HCT116 (cell line): ENCODE measurements around the gene TTC21B. TPM values are rescaled to one million over a fixed set of nuclear protein-coding genes. Genes with fewer than 3 reads are reported as not detected.

Experiments used
- ATAC-seq: fragments of 200-7000 bp; cut with Tn5 transposase; 2 replicates; pipeline ENCODE4 v1.9.1; 2020; ENCODE audit warnings: mild to moderate bottlenecking, moderate library complexity
- BruUV-seq: library from RNA; stranded (reverse); fragments of 400-500 nt; replicated peaks from 2 replicates; lab custom pipeline; 2021; lab: Mats Ljungman, UMichigan
- CTCF ChIA-PET: fragments of 300-600 bp; sonication (Branson Sonifier 250); formaldehyde crosslinking; loops from one replicate; lab custom pipeline; 2021; ENCODE audit warnings: antibody characterized with exemption; lab: Charles Lee
- POLR2A ChIA-PET: fragments of 300-600, 350-600 bp; sonication (Branson Sonifier 250); formaldehyde crosslinking; loops from one replicate; lab custom pipeline; 2021; ENCODE audit warnings: antibody characterized with exemption; lab: Charles Lee
- RAD21 ChIA-PET, 2 experiments: fragments of 300-600 bp; sonication (Branson Sonifier 250); formaldehyde crosslinking; loops; one replicate each; lab custom pipeline; 2023; ENCODE audit warnings: low total read pairs in 2 of 2; ENCODE audit not compliant: uncharacterized antibody in 2 of 2, unreplicated experiment in 2 of 2, low non-redundant PET in 1 of 2; lab: Charles Lee
- DNase-seq: peaks from one replicate; pipeline ENCODE4 v3.0.0-alpha.2; 2010; ENCODE audit warnings: low read depth, low spot score
- H2AFZ ChIP-seq: fragments of 200-600 bp; shearing (Covaris generic), sonication (generic); 2 replicates; pipeline ENCODE4 v1.6.1; 2017; ENCODE audit warnings: low read depth, mixed run types, mixed read lengths, antibody characterized with exemption, low read length; ENCODE audit not compliant: poor library complexity, severe bottlenecking
- H3K27ac ChIP-seq: 2 replicates; pipeline ENCODE4 v1.5.1; 2012; ENCODE audit warnings: low read depth, low read length
- H3K27me3 ChIP-seq: fragments of 200-600 bp; sonication (generic); 2 replicates; pipeline ENCODE4 v1.6.1; 2016; ENCODE audit warnings: mixed run types, low read length, mixed read lengths; ENCODE audit not compliant: insufficient read depth
- H3K36me3 ChIP-seq, 2 experiments: fragments of 200-500 bp in 1 of 2; fragments of 200-600 bp in 1 of 2; sonication (Bioruptor generic) in 1 of 2; sonication (generic) in 1 of 2; 2 replicates each; pipeline versions ENCODE4 v1.5.1 to v1.6.1; 2014 to 2016; ENCODE audit warnings: low read length in 2 of 2, inconsistent platforms in 1 of 2, mixed read lengths in 1 of 2, mixed run types in 1 of 2; ENCODE audit not compliant: insufficient read depth in 2 of 2, control insufficient read depth in 1 of 2
- H3K4me1 ChIP-seq, 2 experiments: fragments of 200-600 bp in 1 of 2; sonication (generic) in 1 of 2; 2 replicates each; pipeline versions ENCODE4 v1.5.1 to v1.6.1; 2012 to 2017; ENCODE audit warnings: low read length in 2 of 2, inconsistent platforms in 1 of 2, mild to moderate bottlenecking in 1 of 2, mixed read lengths in 1 of 2, mixed run types in 1 of 2, moderate library complexity in 1 of 2; ENCODE audit not compliant: insufficient read depth in 2 of 2, control insufficient read depth in 1 of 2
- H3K4me2 ChIP-seq: fragments of 200-600 bp; sonication (generic); 2 replicates; pipeline ENCODE4 v1.6.1; 2017; ENCODE audit warnings: mixed run types, low read length, mixed read lengths
- H3K4me3 ChIP-seq, 2 experiments: fragments of 200-600 bp in 1 of 2; sonication (generic) in 1 of 2; replicated peaks in 1 of 2; 2 replicates each; pipeline ENCODE4 v1.5.1; 2011 to 2016; ENCODE audit warnings: low read length in 2 of 2, control low read depth in 1 of 2, low read depth in 1 of 2, mild to moderate bottlenecking in 1 of 2, mixed read lengths in 1 of 2, mixed run types in 1 of 2
- H3K79me2 ChIP-seq: fragments of 200-600 bp; sonication (generic); 2 replicates; pipeline ENCODE4 v1.6.1; 2017; ENCODE audit warnings: mild to moderate bottlenecking, mixed run types, low read length, moderate library complexity, mixed read lengths; ENCODE audit not compliant: insufficient read depth
- H3K9ac ChIP-seq: fragments of 200-600 bp; sonication (generic); 2 replicates; pipeline ENCODE4 v1.6.1; 2016; ENCODE audit warnings: low read length, mixed read lengths
- H3K9me2 ChIP-seq: fragments of 200-600 bp; sonication (generic), shearing (Covaris generic); 2 replicates; pipeline ENCODE4 v1.6.1; 2017; ENCODE audit warnings: mixed run types, mild to moderate bottlenecking, moderate library complexity; ENCODE audit not compliant: insufficient read depth
- H3K9me3 ChIP-seq, 2 experiments: fragments of 200-500 bp in 1 of 2; fragments of 200-600 bp in 1 of 2; sonication (Bioruptor generic) in 1 of 2; sonication (generic) in 1 of 2; 2 replicates each; pipeline ENCODE4 v1.6.1; 2014 to 2017; ENCODE audit warnings: low read length in 2 of 2, mixed read lengths in 2 of 2, inconsistent platforms in 1 of 2, low read depth in 1 of 2, mild to moderate bottlenecking in 1 of 2, mixed run types in 1 of 2, moderate library complexity in 1 of 2; ENCODE audit not compliant: control insufficient read depth in 1 of 2, insufficient read depth in 1 of 2
- H4K20me1 ChIP-seq: fragments of 200-600 bp; sonication (generic), shearing (Covaris generic); 2 replicates; pipeline ENCODE4 v1.6.1; 2017; ENCODE audit warnings: mixed run types, mild to moderate bottlenecking, moderate library complexity; ENCODE audit not compliant: insufficient read depth
- JUND ChIP-seq: IDR thresholded peaks from 2 replicates; pipeline ENCODE4 v1.6.1; 2012
- ZNF274 ChIP-seq: fragments of 200-500 bp; sonication (Bioruptor generic); IDR thresholded peaks from 2 replicates; pipeline ENCODE4 v1.6.1; 2014; ENCODE audit warnings: mild to moderate bottlenecking, low read depth, low read length, inconsistent platforms
- intact Hi-C: fragments of 100-400 bp; cut with micrococcal nuclease; formaldehyde crosslinking; loops from 2 replicates; pipeline ENCODE4 v1.10.0; 2022
- total RNA-seq: library from RNA; stranded (reverse); gene quantifications from one replicate; pipeline ENCODE4 v1.2.1, GENCODE V29; 2021; ENCODE audit not compliant: unreplicated experiment
- TF ChIP-seq, protein P1 (sequence below): IDR thresholded peaks from 2 replicates; pipeline ENCODE4 v1.6.1; 2012; ENCODE audit warnings: low read depth
- TF ChIP-seq, protein P2 (sequence below), 3 experiments: fragments of 200-600 bp in 1 of 3; sonication (generic) in 1 of 3; IDR thresholded peaks in 2 of 3; conservative IDR thresholded peaks in 1 of 3; 2 replicates each; pipeline ENCODE4 v1.5.1; 2012 to 2017; ENCODE audit warnings: low read depth in 2 of 3, low read length in 2 of 3, antibody characterized with exemption in 1 of 3, borderline replicate concordance in 1 of 3, control low read depth in 1 of 3, mild to moderate bottlenecking in 1 of 3, mixed read lengths in 1 of 3, mixed run types in 1 of 3, moderate library complexity in 1 of 3; ENCODE audit not compliant: insufficient read depth in 1 of 3

The TTC21B gene
- total RNA-seq, 1 experiment from 2014 or later: 12.2 TPM

DNA sequence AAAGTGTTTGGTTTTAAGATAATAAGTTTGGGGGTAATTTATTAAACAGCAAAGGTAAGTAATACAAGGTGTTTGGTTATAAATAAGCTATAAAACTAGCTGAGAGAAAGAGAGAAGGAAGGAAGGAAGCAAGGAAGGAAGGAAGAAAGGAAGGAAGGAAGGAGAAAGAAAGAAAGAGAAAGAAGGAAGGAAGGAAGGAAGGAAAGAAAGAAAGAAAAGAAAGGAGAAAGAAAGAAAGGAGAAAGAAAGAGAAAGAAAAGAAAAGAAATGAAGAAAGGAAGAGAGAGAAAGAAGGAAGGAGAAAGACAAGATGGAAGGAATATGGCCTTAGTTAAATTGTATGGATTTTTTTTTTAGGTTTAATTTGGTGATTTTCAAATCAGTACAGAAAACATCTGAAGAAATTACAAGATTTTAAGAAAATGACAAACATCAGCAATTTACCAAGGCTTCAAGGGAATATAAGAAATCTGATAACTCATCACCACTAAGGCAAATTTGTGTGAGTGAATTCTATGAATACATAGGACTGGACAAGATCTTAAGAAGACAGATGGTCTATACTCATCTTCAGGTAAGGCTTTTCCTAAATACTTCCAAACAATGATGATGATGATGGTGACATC, 113.1 kb downstream of the TTC21B start:
- intact Hi-C loops: no loop called here
- POLR2A ChIA-PET: no interaction called here
- TF ChIP-seq, protein P1, sequence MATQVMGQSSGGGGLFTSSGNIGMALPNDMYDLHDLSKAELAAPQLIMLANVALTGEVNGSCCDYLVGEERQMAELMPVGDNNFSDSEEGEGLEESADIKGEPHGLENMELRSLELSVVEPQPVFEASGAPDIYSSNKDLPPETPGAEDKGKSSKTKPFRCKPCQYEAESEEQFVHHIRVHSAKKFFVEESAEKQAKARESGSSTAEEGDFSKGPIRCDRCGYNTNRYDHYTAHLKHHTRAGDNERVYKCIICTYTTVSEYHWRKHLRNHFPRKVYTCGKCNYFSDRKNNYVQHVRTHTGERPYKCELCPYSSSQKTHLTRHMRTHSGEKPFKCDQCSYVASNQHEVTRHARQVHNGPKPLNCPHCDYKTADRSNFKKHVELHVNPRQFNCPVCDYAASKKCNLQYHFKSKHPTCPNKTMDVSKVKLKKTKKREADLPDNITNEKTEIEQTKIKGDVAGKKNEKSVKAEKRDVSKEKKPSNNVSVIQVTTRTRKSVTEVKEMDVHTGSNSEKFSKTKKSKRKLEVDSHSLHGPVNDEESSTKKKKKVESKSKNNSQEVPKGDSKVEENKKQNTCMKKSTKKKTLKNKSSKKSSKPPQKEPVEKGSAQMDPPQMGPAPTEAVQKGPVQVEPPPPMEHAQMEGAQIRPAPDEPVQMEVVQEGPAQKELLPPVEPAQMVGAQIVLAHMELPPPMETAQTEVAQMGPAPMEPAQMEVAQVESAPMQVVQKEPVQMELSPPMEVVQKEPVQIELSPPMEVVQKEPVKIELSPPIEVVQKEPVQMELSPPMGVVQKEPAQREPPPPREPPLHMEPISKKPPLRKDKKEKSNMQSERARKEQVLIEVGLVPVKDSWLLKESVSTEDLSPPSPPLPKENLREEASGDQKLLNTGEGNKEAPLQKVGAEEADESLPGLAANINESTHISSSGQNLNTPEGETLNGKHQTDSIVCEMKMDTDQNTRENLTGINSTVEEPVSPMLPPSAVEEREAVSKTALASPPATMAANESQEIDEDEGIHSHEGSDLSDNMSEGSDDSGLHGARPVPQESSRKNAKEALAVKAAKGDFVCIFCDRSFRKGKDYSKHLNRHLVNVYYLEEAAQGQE: no peak
- TF ChIP-seq, protein P2, sequence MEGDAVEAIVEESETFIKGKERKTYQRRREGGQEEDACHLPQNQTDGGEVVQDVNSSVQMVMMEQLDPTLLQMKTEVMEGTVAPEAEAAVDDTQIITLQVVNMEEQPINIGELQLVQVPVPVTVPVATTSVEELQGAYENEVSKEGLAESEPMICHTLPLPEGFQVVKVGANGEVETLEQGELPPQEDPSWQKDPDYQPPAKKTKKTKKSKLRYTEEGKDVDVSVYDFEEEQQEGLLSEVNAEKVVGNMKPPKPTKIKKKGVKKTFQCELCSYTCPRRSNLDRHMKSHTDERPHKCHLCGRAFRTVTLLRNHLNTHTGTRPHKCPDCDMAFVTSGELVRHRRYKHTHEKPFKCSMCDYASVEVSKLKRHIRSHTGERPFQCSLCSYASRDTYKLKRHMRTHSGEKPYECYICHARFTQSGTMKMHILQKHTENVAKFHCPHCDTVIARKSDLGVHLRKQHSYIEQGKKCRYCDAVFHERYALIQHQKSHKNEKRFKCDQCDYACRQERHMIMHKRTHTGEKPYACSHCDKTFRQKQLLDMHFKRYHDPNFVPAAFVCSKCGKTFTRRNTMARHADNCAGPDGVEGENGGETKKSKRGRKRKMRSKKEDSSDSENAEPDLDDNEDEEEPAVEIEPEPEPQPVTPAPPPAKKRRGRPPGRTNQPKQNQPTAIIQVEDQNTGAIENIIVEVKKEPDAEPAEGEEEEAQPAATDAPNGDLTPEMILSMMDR (IDR thresholded peaks at IDR 0.05 in 2 of 3, conservative IDR thresholded peaks at IDR 0.05 in 1 of 3; ENCODE audit: borderline replicate concordance in 1 of 3, insufficient read depth in 1 of 3, low read depth in 2 of 3, low read length in 2 of 3): no peak
- TF ChIP-seq ZNF274: no peak
- TF ChIP-seq JUND: no peak
- TF ChIP-seq, all 23 proteins: peak for 0
- DNase-seq: no peak
- ChIA-PET RAD21 (no interaction called here), CTCF (no interaction called here)
- H3K9me2 ChIP-seq: no peaks in the 10 kb centered on the region
- H3K9me3 ChIP-seq: no peaks in the 10 kb centered on the region
- ATAC-seq: no peak
- H3K4me2 ChIP-seq: no peak overlapping the region
- no peak overlapping the region for H3K4me3 ChIP-seq
- no TSS peak for BruUV-seq
- no peak overlapping the region for H3K9ac ChIP-seq
- H3K4me1 ChIP-seq: no peaks in the 10 kb centered on the region
- no peaks in the 10 kb centered on the region for H4K20me1 ChIP-seq
- H3K27ac ChIP-seq: no peak overlapping the region
- H3K79me2 ChIP-seq: no peaks in the 10 kb centered on the region
- no peak overlapping the region for H2AFZ ChIP-seq
- H3K36me3 ChIP-seq: no peaks in the 10 kb centered on the region
- H3K27me3 ChIP-seq: no peaks in the 10 kb centered on the region
